ENCODE data around the gene ACOT12.
"Not testable (repeated sequence)": the region's sequence is repeated elsewhere in the genome, so short reads cannot be mapped to it uniquely, and the experiment has no call there.

ACOT12 gene

GRCh38 chr5:81345411-81346003 lies 48.4 kb downstream of the ACOT12 start:
- TF ChIP-seq, protein P1, sequence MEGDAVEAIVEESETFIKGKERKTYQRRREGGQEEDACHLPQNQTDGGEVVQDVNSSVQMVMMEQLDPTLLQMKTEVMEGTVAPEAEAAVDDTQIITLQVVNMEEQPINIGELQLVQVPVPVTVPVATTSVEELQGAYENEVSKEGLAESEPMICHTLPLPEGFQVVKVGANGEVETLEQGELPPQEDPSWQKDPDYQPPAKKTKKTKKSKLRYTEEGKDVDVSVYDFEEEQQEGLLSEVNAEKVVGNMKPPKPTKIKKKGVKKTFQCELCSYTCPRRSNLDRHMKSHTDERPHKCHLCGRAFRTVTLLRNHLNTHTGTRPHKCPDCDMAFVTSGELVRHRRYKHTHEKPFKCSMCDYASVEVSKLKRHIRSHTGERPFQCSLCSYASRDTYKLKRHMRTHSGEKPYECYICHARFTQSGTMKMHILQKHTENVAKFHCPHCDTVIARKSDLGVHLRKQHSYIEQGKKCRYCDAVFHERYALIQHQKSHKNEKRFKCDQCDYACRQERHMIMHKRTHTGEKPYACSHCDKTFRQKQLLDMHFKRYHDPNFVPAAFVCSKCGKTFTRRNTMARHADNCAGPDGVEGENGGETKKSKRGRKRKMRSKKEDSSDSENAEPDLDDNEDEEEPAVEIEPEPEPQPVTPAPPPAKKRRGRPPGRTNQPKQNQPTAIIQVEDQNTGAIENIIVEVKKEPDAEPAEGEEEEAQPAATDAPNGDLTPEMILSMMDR (IDR thresholded peaks at IDR 0.05; ENCODE audit: low read depth, low read length): no peak
- no peak overlapping the region for H3K4me3 ChIP-seq (ENCODE audit: low read depth, low read length)

GRCh38 chr5:81344736-81345135 lies 49.2 kb downstream of the ACOT12 start:
- H3K4me3 ChIP-seq (ENCODE audit: low read depth, low read length): no peak overlapping the region
- TF ChIP-seq, protein P1 (IDR thresholded peaks at IDR 0.05; ENCODE audit: low read depth, low read length): no peak

- H3K4me3 ChIP-seq (ENCODE audit: low read depth, low read length): not testable (repeated sequence)
Observed at GRCh38 chr5:81338213-81338612, 55.7 kb downstream of the ACOT12 start.

GRCh38 chr5:81337803-81338202 lies 56.1 kb downstream of the ACOT12 start:
- TF ChIP-seq, protein P1 (IDR thresholded peaks at IDR 0.05; ENCODE audit: low read depth, low read length): no peak
- H3K4me3 ChIP-seq (ENCODE audit: low read depth, low read length): no peak overlapping the region

GRCh38 chr5:81336556-81336955 lies 57.4 kb downstream of the ACOT12 start:
- TF ChIP-seq, protein P1 (IDR thresholded peaks at IDR 0.05; ENCODE audit: low read depth, low read length): no peak
- H3K4me3 ChIP-seq (ENCODE audit: low read depth, low read length): no peak overlapping the region

- TF ChIP-seq, protein P1 (IDR thresholded peaks at IDR 0.05; ENCODE audit: low read depth, low read length): no peak
- no peak overlapping the region for H3K4me3 ChIP-seq (ENCODE audit: low read depth, low read length)
Observed at GRCh38 chr5:81335946-81336345, 58.0 kb downstream of the ACOT12 start.

DNA sequence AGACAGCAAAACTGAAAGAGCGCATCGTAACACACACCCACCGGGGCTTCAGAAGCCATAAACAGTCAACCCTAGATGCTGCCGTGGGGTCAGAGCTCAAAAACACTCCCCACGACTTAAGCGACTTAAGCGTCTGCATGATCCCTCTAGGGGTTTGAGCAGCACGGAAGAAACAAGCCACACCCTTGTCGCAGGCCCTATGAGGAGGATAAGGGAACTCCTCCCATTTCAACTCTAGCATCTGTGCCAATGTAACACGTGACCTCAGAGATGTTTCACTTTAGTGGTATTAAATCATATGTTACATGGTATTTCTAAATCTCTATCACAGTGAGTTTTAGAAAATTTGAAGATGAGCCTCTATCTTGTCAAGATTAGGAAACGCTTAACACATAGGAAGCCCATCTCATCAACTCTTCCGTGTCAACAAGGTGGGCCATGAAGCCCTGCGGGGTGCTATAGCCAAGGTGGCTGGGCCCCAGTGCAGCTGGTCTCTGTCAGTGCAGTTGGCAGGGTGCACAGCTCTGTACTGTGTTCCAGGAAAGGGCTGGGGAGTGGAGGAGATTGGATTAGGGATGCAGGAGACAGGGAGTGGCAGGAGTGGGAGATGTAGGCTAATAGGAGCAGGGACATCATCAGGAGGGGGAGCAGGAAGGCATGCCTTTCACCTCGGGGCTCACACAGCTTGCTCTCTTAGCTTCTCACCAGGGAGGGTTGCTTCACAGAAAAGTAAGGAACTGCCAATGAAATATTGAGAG lies 59.5 kb downstream of the ACOT12 start:
- H3K4me3 ChIP-seq (ENCODE audit: low read depth, low read length): no peak overlapping the region
- TF ChIP-seq, protein P1 (IDR thresholded peaks at IDR 0.05; ENCODE audit: low read depth, low read length): no peak

Data from WI38 (cell line).